ENCODE results near the gene OR2AJ1.

GRCh38 chr1:247908766-247909165 is 15.9 kb upstream of the OR2AJ1 start:
- TF ChIP-seq CTCF (IDR thresholded peaks at IDR 0.05; ENCODE audit: low read depth, low read length): no peak
- TF ChIP-seq POLR2A (IDR thresholded peaks at IDR 0.05; ENCODE audit: extremely low read depth, insufficient read length): no peak
- TF ChIP-seq MAX (IDR thresholded peaks at IDR 0.05; ENCODE audit: low read depth, low read length): no peak
- no peak for TF ChIP-seq MYC (IDR thresholded peaks at IDR 0.05; ENCODE audit: low read depth, low read length)

Measured in NB4 (cell line).